Ishikawa (cell line): ENCODE results near the gene ERGIC1.

Experiments
- CEBPB ChIP-seq: IDR thresholded peaks from 2 replicates; pipeline ENCODE4 v1.6.1; 2012
- CREB1 ChIP-seq: IDR thresholded peaks from 2 replicates; pipeline ENCODE4 v1.6.1; 2012; ENCODE audit warnings: low read depth
- EGR1 ChIP-seq: IDR thresholded peaks from 2 replicates; pipeline ENCODE4 v1.6.1; 2012
- EP300 ChIP-seq: IDR thresholded peaks from 2 replicates; pipeline ENCODE4 v1.6.1; 2012; ENCODE audit warnings: borderline replicate concordance
- FOXM1 ChIP-seq: IDR thresholded peaks from 2 replicates; pipeline ENCODE4 v1.6.1; 2012; ENCODE audit warnings: low read depth, borderline replicate concordance
- NFIC ChIP-seq: IDR thresholded peaks from 2 replicates; pipeline ENCODE4 v1.6.1; 2012
- RAD21 ChIP-seq: IDR thresholded peaks from 2 replicates; pipeline ENCODE4 v1.6.1; 2012; ENCODE audit warnings: low read depth
- TAF1 ChIP-seq: IDR thresholded peaks from 2 replicates; pipeline ENCODE4 v1.6.1; 2012; ENCODE audit warnings: low read depth, mild to moderate bottlenecking
- TCF12 ChIP-seq: IDR thresholded peaks from 2 replicates; pipeline ENCODE4 v1.6.1; 2012; ENCODE audit warnings: low read depth
- TEAD4 ChIP-seq: IDR thresholded peaks from 2 replicates; pipeline ENCODE4 v1.6.1; 2012
- YY1 ChIP-seq: IDR thresholded peaks from 2 replicates; pipeline ENCODE4 v1.6.1; 2012; ENCODE audit warnings: low read depth
- ZBTB7A ChIP-seq: IDR thresholded peaks from 2 replicates; pipeline ENCODE4 v1.6.1; 2012; ENCODE audit warnings: low read depth
- TF ChIP-seq, protein P1 (sequence below): IDR thresholded peaks from 2 replicates; pipeline ENCODE4 v1.6.1; 2012
- TF ChIP-seq, protein P2 (sequence below): IDR thresholded peaks from 2 replicates; pipeline ENCODE4 v1.6.1; 2012
- TF ChIP-seq, protein P3 (sequence below): IDR thresholded peaks from 2 replicates; pipeline ENCODE4 v1.6.1; 2012; ENCODE audit warnings: low read depth, mild to moderate bottlenecking

Gene ERGIC1

DNA sequence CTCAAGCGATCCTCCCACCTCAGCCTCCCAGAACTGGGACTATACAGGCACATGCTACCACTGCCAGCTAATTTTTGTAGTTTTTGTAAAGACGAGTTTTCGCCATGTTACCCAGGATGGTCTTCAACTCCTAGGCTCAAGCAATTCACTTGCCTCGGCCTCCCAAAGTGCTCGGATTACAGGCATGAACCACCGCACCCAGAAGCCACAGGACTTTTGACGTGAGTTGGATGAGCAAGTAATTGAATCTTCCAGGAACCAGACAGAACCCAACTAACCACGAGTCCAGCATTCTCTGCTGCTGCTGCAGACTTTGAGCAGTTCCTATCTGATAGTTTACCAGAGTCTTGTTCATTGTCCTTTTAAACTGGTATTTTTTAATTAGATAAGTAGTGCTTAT, 139.9 kb downstream of the ERGIC1 start:
- TF ChIP-seq, protein P1, sequence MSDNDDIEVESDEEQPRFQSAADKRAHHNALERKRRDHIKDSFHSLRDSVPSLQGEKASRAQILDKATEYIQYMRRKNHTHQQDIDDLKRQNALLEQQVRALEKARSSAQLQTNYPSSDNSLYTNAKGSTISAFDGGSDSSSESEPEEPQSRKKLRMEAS = no peak
- TF ChIP-seq, protein P2, sequence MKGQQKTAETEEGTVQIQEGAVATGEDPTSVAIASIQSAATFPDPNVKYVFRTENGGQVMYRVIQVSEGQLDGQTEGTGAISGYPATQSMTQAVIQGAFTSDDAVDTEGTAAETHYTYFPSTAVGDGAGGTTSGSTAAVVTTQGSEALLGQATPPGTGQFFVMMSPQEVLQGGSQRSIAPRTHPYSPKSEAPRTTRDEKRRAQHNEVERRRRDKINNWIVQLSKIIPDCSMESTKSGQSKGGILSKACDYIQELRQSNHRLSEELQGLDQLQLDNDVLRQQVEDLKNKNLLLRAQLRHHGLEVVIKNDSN = no peak
- TF ChIP-seq, protein P3, sequence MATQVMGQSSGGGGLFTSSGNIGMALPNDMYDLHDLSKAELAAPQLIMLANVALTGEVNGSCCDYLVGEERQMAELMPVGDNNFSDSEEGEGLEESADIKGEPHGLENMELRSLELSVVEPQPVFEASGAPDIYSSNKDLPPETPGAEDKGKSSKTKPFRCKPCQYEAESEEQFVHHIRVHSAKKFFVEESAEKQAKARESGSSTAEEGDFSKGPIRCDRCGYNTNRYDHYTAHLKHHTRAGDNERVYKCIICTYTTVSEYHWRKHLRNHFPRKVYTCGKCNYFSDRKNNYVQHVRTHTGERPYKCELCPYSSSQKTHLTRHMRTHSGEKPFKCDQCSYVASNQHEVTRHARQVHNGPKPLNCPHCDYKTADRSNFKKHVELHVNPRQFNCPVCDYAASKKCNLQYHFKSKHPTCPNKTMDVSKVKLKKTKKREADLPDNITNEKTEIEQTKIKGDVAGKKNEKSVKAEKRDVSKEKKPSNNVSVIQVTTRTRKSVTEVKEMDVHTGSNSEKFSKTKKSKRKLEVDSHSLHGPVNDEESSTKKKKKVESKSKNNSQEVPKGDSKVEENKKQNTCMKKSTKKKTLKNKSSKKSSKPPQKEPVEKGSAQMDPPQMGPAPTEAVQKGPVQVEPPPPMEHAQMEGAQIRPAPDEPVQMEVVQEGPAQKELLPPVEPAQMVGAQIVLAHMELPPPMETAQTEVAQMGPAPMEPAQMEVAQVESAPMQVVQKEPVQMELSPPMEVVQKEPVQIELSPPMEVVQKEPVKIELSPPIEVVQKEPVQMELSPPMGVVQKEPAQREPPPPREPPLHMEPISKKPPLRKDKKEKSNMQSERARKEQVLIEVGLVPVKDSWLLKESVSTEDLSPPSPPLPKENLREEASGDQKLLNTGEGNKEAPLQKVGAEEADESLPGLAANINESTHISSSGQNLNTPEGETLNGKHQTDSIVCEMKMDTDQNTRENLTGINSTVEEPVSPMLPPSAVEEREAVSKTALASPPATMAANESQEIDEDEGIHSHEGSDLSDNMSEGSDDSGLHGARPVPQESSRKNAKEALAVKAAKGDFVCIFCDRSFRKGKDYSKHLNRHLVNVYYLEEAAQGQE = no peak
- no peak for TF ChIP-seq ZBTB7A
- no peak for TF ChIP-seq TCF12
- TF ChIP-seq RAD21 = no peak
- no peak for TF ChIP-seq NFIC
- TF ChIP-seq FOXM1 = no peak
- TF ChIP-seq YY1 = no peak
- no peak for TF ChIP-seq CREB1
- TF ChIP-seq CEBPB = no peak
- no peak for TF ChIP-seq TEAD4
- TF ChIP-seq EP300 = no peak

DNA sequence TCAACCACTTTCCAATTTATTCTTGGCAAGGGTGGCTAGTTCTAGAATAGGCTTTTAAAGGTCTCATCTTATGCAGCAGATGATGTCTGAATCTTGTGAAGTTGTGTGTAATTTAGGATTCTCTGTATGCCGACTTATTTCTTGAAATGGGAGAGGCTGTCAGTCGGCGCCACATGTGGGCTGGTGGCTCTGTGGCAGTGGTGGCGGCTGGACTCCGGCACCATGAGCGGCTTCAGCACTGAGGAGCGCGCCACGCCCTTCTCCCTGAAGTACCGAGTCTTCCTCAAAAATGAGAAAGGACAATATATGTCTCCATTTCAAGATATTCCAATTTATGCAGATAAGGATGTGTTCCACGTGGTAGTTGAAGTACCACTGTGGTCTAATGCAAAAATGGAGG, 141.2 kb downstream of the ERGIC1 start:
- no peak for TF ChIP-seq FOXM1
- TF ChIP-seq YY1 = no peak
- no peak for TF ChIP-seq TAF1
- TF ChIP-seq EP300 = no peak
- TF ChIP-seq CEBPB = no peak

DNA sequence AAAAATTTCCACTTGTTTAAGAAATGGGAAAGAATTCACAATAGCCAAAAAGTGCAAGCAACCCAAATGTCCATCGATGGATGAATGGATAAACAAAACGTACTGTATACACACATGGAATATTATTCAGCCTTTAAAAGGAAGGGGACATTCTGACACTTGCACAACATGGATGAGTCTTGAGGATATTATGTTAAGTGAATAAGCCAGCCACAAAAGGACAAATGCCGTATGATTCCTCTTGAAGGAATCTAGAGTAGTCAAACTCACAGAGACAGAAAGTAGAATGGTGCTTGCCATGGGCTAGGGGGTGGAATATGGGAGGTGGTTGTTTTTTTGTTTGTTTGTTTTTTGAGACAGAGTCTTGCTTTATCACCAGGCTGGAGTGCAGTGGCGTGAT, 145.7 kb downstream of the ERGIC1 start:
- TF ChIP-seq ZBTB7A (no peak), TAF1 (no peak), TEAD4 (no peak), EGR1 (no peak), TCF12 (no peak), CREB1 (no peak), RAD21 (no peak), EP300 (no peak), CEBPB (no peak), NFIC (no peak), FOXM1 (no peak), YY1 (no peak)
- TF ChIP-seq, protein P3 = no peak
- TF ChIP-seq, protein P1 = no peak
- TF ChIP-seq, protein P2 = no peak

DNA sequence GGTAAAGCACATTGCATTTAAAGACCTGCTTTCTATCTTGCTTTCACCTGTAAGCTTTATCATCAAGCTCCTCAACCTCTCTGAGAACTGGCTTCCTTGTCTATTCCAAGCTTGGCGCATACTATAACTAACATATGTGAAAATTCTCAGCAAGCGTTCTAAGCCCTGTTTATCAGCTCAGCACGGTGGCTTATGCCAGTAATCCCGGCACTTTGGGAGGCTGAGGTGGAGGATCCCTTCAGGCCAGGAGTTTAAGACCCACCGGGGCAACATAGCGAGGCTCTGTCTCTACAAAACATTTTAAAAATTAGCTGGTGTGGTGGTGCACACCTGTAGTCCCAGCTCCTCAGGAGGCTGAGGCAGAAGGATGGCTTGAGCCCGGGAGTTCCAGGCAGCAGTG, 147.9 kb downstream of the ERGIC1 start:
- TF ChIP-seq CEBPB = no peak
- TF ChIP-seq TCF12 = no peak
- TF ChIP-seq, protein P2 = no peak
- TF ChIP-seq, protein P3 = no peak
- no peak for TF ChIP-seq YY1
- no peak for TF ChIP-seq NFIC
- no peak for TF ChIP-seq TEAD4
- no peak for TF ChIP-seq RAD21
